Measurements from ENCODE around the gene ATP13A5. TPM values are rescaled to one million over a fixed set of nuclear protein-coding genes. Genes with fewer than 3 reads are reported as not detected.

ATP13A5 gene
- total RNA-seq, 1 donor from 2014 or later: not detected

DNA sequence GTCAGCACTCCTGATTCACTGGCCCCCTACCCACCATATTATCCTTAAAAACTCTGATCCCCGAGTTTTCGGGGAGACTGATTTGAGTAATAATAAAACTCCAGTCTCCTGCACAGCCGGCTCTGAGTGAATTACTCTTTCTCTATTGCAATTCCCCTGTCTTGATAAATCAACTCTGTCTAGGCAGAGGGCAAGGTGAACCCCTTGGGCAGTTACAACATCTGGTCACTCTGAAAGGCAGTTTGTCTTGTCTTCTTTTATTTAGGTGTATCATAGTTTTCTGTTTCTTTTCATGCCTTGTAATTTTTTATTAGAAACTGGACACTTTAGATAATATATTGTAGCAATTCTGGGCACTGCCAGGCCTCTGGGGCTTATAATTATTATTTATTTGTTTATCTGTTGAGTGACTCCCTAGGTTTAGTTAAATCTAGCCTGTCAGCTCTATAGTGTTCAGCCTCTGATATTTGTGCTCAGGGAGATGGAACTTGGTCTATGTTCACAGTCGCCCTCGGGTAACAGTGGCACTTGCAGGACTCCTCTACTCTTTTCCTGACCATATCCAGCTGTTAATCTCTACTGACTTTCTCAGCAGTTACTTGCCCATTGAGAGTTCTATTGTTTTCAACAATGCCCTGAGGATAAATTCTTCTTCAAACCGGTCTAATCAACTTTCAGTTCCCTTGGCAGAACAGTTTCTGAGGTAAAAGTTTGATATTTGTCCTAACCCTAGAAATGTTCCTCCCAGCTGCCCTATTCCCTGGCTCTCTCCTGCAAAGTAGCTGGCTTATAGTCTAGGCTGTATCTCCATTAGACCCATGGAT is 153.0 kb downstream of the ATP13A5 start:
- intact Hi-C loops (cut with DNase I): no loop called here
- DNase-seq (ENCODE audit: low spot score) (no peak), ATAC-seq (no peak)

Other genes with a start within 250 kb of the ATP13A5 start
- gene PLAAT1, start 137.5 kb downstream of the ATP13A5 start, total RNA-seq: 0.98 TPM
- gene ATP13A4, start 176.1 kb upstream of the ATP13A5 start, total RNA-seq: 1.2 TPM
- 67.7 TPM for gene OPA1, start 214.5 kb upstream of the ATP13A5 start, total RNA-seq

Measured in sciatic nerve (tissue), 2 donors.